GM18873 (cell line): ENCODE results near the gene CATSPERZ.

Source experiments
- ATAC-seq: cut with Tn5 transposase; IDR thresholded peaks from one replicate; pipeline ENCODE4 v1.9.1; 2021; ENCODE audit warnings: mild to moderate bottlenecking, moderate library complexity, moderate number of reproducible peaks; ENCODE audit not compliant: unreplicated experiment, low FRiP score

The CATSPERZ gene

DNA sequence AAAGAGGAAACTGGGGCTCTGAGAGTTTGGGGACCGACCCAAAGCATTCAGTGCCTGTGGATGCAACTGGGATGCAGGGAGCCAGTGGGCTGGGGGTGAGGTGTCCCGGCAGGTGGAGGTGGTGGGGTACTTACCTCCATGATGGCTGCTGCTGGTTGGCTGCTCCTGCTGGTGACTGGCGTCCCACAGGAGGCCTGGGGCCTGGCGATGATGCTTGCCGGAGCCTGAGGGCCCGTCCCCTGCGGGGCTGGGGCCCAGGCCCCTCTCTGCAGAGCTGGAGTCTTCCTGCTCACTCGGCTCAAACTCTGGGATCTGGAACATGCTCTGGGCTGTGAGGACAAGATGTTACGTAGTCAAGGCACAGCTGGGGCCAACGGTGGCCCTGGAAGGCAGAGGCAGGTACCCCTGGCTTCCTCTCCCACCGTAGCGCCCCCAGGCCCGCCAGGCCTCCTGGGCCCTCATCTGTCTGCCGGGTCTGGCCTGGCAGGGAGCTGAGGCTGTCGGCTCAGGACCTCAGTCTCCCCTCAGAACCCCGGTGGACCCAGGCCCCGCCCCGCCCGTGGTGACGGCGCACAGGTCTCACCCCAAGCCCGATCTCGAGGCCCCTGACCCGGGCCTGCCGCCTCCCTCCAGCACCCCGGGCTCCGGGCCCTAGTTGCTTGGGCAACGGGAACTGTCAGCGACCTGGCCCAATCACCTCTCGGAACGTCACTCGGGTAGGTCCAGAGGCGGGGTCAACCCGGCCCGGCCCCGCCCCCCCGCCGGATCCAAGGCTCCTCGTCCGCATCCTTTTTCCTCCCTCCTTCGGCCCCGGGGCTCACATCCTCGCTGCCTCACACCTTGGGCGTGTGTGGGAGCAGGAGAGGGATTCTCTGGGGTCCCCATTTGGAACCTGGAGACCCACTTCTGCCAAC is 15.9 kb upstream of the CATSPERZ start, which contains the start of gene BAD:
TSS of gene BAD (minus strand) at position 618 of the 914 bp plus-strand sequence. CDS start at position 321, 297 bp downstream.
- peak; percentile 56 for ATAC-seq

- peak; percentile 52 for ATAC-seq
These were observed 14.9 kb upstream of the CATSPERZ start, which contains the start of gene GPR137 for GRCh38 chr11:64284962-64285884. TSS of gene GPR137 (plus strand) at chr11:64285848. CDS start at chr11:64286525, 677 bp downstream.

DNA sequence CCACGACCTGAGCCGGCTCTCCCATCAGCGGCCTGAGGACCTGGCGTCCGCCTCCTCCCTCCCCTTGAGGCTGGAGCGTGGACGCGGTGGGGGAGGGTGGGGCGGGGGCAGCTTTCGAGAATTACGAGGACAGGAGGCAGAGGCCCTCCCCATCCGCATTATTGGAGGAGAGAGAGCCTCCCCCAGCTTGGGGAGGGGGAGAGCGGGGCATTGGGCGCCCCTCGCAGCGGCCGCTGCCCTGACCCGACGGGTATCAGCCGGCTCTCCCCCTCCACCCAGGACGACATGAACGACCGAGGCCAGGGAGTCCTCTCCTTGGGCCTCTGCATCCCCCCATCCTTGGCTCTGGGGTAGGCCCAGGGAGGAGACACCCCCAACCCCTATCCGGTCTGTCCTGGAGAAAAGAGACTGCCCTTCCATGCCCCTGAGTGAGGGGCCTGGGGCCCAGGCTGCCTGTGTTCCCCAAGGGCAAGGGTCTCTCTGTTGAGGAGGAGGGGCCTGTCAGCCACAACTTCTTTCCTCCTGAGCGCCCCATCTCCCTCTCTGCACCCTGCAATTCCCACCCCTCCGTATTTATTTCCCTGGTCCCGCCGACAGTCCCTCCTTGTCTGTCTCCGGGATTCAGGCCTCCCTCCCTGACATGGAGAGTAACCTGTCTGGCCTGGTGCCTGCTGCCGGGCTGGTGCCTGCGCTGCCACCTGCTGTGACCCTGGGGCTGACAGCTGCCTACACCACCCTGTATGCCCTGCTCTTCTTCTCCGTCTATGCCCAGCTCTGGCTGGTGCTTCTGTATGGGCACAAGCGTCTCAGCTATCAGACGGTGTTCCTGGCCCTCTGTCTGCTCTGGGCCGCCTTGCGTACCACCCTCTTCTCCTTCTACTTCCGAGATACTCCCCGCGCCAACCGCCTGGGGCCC is 14.0 kb upstream of the CATSPERZ start:
- no peak for ATAC-seq

GRCh38 chr11:64286801-64287159 is 13.4 kb upstream of the CATSPERZ start:
- ATAC-seq: no peak

DNA sequence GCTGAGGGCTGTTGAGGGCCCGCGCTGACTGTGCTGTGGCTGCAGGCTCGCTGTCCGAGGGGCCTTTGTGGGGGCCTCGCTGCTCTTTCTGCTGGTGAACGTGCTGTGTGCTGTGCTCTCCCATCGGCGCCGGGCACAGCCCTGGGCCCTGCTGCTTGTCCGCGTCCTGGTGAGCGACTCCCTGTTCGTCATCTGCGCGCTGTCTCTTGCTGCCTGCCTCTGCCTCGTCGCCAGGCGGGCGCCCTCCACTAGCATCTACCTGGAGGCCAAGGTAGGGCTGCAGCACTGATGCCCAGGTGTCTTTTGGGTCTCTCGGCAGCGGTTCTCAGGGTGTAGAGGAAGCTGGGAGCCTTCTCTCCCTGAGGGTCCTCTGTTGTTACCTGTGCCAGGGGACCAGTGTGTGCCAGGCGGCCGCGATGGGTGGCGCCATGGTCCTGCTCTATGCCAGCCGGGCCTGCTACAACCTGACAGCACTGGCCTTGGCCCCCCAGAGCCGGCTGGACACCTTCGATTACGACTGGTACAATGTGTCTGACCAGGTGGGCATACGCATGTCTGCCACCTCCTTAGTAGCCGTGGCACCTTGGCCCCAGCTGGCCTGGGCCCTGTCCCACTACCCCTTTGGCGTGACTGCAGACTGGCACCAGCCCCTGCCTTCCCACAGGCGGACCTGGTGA is 12.3 kb upstream of the CATSPERZ start:
- no peak for ATAC-seq

DNA sequence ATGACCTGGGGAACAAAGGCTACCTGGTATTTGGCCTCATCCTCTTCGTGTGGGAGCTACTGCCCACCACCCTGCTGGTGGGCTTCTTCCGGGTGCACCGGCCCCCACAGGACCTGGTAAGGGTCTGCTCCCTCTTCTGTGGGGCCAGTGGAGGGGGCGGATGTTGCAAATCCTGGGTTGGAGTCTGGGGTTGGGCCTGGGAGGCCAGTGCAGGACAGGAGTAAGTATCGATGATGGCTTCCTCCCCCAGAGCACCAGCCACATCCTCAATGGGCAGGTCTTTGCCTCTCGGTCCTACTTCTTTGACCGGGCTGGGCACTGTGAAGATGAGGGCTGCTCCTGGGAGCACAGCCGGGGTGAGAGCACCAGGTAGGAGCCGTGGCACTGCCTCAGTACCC is 11.8 kb upstream of the CATSPERZ start:
- ATAC-seq: no peak

DNA sequence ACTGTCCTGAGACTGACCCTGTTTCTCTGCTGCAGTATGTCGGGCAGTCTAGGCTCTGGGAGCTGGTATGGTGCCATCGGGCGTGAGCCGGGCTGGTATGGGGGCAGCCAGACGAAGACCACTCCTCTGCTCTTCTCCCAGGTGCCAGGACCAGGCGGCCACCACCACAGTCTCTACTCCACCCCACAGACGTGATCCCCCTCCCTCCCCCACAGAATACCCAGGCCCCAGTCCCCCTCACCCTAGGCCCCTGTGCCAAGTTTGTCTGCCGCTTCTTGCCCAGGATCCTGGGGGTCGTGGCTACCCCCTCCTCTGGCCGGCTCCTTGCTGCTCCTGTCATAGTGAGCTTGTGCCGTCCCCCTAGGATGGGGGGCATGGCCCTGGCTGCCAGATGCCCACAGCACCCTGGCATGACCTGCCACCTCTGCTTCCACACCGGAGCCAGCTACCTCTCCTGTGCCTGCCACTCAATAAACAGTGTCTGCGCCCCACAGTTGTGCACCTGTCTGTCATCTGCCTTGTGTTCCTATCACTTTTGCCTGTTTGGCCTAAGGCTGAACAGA is 11.1 kb upstream of the CATSPERZ start:
- no peak for ATAC-seq

- ATAC-seq: no peak
These were observed 9.6 kb upstream of the CATSPERZ start for GRCh38 chr11:64290352-64291261.

- ATAC-seq: no peak
These were observed 8.9 kb upstream of the CATSPERZ start, which contains the start of gene KCNK4 for GRCh38 chr11:64291262-64291751. TSS of gene KCNK4 (plus strand) at chr11:64291302. CDS start at chr11:64293019, 1,717 bp downstream.

DNA sequence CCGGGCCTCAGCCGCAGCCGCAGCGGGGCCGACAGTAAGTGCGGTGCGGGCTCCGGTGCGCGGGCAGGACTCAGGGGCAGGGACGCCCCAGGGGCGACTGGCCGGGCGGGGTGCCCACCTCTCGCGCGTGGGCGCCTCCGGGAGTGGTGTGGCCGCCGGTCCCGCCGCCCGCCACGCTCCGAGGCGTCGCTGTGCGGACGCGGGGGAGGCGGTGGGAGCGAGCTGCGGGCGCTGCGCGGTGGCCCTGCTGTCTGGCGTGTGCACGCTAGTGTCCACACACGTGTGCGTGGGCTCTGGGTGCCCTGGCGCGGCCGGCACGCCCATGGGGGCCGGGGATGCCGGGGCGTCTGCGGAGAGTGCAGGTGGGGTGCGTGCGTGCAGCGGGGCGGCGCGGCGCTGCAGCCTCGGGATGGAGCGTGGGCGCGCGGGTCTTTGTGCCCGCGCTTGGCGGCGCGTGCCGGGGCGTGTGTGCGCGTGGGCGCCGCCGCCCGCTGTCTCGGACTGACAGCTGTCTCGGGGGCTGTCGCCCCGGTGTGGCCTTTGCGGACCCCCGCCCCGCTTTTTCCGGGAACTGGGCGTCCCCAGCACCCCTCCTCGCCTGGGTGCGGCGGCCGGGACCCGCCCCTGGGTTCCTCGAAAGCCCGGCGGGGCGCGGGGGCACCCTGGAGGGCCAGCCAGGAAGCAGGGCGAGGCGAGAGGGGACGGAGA is 8.3 kb upstream of the CATSPERZ start:
- no peak for ATAC-seq

DNA sequence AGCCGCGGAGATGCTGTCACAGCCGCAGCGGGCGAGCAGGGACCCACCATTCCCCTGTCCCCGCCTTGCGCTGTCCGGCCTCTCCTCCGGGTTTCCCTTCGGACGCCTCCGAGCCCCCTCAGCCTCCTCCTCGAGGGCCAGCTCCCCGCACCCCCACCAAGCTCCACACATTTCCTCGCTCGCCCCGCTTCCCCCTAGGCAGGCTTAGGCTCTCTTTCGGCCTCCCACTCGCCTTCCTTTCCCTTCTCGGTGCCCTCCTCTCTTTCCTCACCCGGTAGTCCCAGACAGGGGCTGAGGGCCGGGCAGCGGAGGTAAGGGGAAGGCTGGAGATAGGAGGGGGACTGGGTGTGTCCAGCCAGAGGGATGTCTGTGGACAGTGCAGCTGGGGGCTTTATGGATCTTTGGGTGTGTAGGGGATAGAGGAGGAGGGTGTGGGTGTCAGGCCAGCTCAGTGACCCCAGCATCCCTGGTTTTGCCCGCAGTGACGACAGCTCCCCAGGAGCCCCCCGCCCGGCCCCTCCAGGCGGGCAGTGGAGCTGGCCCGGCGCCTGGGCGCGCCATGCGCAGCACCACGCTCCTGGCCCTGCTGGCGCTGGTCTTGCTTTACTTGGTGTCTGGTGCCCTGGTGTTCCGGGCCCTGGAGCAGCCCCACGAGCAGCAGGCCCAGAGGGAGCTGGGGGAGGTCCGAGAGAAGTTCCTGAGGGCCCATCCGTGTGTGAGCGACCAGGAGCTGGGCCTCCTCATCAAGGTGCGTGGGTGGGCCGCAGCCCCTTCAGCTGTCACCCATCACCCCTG is 7.5 kb upstream of the CATSPERZ start:
- no peak for ATAC-seq

- ATAC-seq: no peak
These were observed 5.4 kb upstream of the CATSPERZ start for GRCh38 chr11:64294774-64295173.

- ATAC-seq: no peak
These were observed 4.4 kb upstream of the CATSPERZ start for GRCh38 chr11:64295760-64296159.

DNA sequence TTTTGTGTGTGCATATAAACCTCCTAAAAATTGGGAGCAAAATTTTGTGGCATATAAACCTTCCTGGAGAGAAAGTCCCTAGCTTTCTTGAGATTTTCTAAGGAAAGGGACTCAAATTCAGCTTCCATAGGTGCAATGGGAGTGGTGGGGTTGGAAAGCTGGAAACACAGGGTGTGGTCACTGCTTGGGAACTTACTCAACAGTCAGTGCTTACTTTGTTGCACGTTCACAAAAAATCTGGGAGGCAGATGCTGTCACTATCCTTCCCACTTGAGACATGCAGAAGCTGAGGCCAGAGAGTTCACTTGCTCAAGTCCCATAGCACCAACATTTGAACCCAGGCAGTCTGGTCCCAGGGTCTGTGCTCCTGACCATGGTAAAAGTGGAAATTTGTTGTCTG is 3.9 kb upstream of the CATSPERZ start:
- ATAC-seq: no peak

DNA sequence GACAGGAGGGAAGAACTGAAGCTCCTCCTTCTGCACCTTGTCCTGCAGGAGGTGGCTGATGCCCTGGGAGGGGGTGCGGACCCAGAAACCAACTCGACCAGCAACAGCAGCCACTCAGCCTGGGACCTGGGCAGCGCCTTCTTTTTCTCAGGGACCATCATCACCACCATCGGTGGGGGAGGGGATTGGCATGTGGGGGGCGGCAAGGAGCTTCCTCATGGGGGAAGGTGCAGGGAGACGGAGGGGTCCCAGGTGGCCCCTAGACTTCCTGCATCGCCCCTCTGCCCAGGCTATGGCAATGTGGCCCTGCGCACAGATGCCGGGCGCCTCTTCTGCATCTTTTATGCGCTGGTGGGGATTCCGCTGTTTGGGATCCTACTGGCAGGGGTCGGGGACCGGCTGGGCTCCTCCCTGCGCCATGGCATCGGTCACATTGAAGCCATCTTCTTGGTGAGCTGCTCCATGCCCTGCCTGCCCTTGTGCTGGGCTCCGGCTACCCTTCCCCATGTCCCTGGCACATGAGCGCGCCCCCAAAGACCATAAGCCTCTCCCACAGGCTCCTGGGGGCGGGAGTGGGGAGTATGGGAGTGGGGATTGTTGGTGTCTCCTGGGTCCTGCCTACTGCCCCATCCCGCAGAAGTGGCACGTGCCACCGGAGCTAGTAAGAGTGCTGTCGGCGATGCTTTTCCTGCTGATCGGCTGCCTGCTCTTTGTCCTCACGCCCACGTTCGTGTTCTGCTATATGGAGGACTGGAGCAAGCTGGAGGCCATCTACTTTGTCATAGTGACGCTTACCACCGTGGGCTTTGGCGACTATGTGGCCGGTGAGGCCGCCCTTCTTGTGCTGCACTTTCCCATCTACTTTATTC is 3.1 kb upstream of the CATSPERZ start:
- no peak for ATAC-seq
